Sigmoid colon (tissue), 7 donors: ENCODE measurements around the gene MAVS. TPM values are rescaled to one million over a fixed set of nuclear protein-coding genes. Genes with fewer than 3 reads are reported as not detected.

Source experiments
- DNase-seq: peaks from one replicate; pipeline ENCODE4 v3.0.0-alpha.2; 2019
- H3K27ac ChIP-seq, 4 donors: fragments of 200-600 bp; sonication (generic); one replicate each; pipeline ENCODE4 v1.5.1; 2016 to 2019; ENCODE audit warnings: mild to moderate bottlenecking in 1 of 4
- H3K27me3 ChIP-seq, 3 donors: fragments of 200-600 bp; sonication (generic); one replicate each; pipeline ENCODE4 v1.5.1; 2019; ENCODE audit warnings: mild to moderate bottlenecking in 1 of 3
- H3K36me3 ChIP-seq, 4 donors: fragments of 200-600 bp; sonication (generic); one replicate each; pipeline ENCODE4 v1.5.1; 2016 to 2019
- H3K4me1 ChIP-seq, 4 donors: fragments of 200-600 bp; sonication (generic); one replicate each; pipeline ENCODE4 v1.5.1; 2017 to 2019
- H3K4me3 ChIP-seq, 4 donors: fragments of 200-600 bp; sonication (generic); one replicate each; pipeline ENCODE4 v1.5.1; 2017 to 2019; ENCODE audit warnings: mild to moderate bottlenecking in 2 of 4, moderate library complexity in 1 of 4
- H3K9me3 ChIP-seq, 4 donors: fragments of 200-600 bp in 3 of 4; sonication (generic) in 3 of 4; one replicate each; pipeline versions ENCODE4 v1.5.1 to v1.6.1; 2013 to 2019
- EP300 ChIP-seq, 4 donors: sonication (generic); formaldehyde crosslinking; IDR thresholded peaks; one replicate each; pipeline ENCODE4 v1.6.1; 2017; ENCODE audit warnings: antibody characterized with exemption in 4 of 4
- POLR2A ChIP-seq, 2 donors: fragments of 450-650 bp; IDR thresholded peaks; one replicate each; pipeline ENCODE4 v1.6.1; 2016; ENCODE audit warnings: antibody characterized with exemption in 2 of 2, mild to moderate bottlenecking in 2 of 2, moderate library complexity in 2 of 2
- POLR2AphosphoS5 ChIP-seq, 4 donors: sonication (generic); formaldehyde crosslinking; IDR thresholded peaks; one replicate each; pipeline ENCODE4 v1.6.1; 2017; ENCODE audit warnings: antibody characterized with exemption in 4 of 4
- WGBS, 2 donors: extraction: QIAGEN DNeasy Blood & Tissue Kit; methylation state at CpG; one replicate each; pipeline ENCODE4 v1.1.7; 2013; 5-methylcytosine and 5-hydroxymethylcytosine counted together
- intact Hi-C: fragments of 100-400 bp; cut with DNase I; formaldehyde crosslinking; loops from one replicate; pipeline ENCODE4 v1.15.1; 2023
- polyA plus RNA-seq, 3 donors: library from polyadenylated mRNA; stranded (reverse); fragments of 200-250 nt; gene quantifications; one replicate each; pipeline ENCODE4 v1.2.3, GENCODE V29; 2013
- total RNA-seq, 4 donors: library from RNA; depleted of rRNA; stranded (reverse); fragments of >200 nt; gene quantifications; one replicate each; pipeline ENCODE4 v1.1.0, GENCODE V29; 2016
- TF ChIP-seq, protein P1 (sequence below), 4 experiments: fragments of 450-650 bp in 3 of 4; fragments of 200-600 bp in 1 of 4; IDR thresholded peaks; one replicate each; pipeline ENCODE4 v1.5.1; 2016 to 2019; ENCODE audit warnings: antibody characterized with exemption in 4 of 4, mild to moderate bottlenecking in 3 of 4, moderate library complexity in 2 of 4
- donor health status: healthy with polysubstance abuse.
- donor health status: Bipolar disorder and iron deficiency.
- donor health status: healthy.

Gene MAVS
- total and polyA plus RNA-seq, 7 donors, result 9.6 to 55.2 (median 18.0) TPM

DNA sequence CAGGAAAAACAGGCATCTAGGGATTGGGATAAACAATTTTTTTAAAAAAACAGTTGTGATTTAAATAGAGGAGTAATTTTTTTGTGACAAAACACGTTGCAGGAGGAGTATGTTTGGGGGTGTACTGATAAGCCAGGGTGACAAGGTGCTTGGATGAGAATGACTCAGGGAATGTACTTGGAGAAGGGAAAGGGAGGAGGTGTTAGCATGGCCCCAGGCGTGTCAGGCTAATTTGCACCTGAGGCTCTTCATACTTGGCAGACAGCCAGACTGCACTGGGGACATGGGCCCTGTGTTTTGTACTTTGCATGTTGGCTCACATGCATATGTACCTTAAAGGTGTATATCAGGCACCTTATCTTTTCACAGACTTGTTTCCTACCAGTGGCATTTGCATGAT, 65.3 kb downstream of the MAVS start:
- H3K4me3 ChIP-seq, result no peak overlapping the region
- H3K9me3 ChIP-seq, result no peaks in the 10 kb centered on the region
- H3K36me3 ChIP-seq, result peaks cover 13 to 88% (median 50%) of the 10 kb centered on the region in 4 donors
- TF ChIP-seq POLR2A (IDR thresholded peaks at IDR 0.05) (no peak), EP300 (IDR thresholded peaks at IDR 0.05) (no peak)
- TF ChIP-seq, protein P1, sequence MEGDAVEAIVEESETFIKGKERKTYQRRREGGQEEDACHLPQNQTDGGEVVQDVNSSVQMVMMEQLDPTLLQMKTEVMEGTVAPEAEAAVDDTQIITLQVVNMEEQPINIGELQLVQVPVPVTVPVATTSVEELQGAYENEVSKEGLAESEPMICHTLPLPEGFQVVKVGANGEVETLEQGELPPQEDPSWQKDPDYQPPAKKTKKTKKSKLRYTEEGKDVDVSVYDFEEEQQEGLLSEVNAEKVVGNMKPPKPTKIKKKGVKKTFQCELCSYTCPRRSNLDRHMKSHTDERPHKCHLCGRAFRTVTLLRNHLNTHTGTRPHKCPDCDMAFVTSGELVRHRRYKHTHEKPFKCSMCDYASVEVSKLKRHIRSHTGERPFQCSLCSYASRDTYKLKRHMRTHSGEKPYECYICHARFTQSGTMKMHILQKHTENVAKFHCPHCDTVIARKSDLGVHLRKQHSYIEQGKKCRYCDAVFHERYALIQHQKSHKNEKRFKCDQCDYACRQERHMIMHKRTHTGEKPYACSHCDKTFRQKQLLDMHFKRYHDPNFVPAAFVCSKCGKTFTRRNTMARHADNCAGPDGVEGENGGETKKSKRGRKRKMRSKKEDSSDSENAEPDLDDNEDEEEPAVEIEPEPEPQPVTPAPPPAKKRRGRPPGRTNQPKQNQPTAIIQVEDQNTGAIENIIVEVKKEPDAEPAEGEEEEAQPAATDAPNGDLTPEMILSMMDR (IDR thresholded peaks at IDR 0.05), result no peak
- 15 to 61% methylated on average over 2 of the region's 2 CpGs for WGBS, 2 donors
- DNase-seq, result no peak
- intact Hi-C loops, result no loop called here
- H3K27me3 ChIP-seq, result no peaks in the 10 kb centered on the region
- peaks cover 0 to 9% (median 6%) of the 10 kb centered on the region in 4 donors for H3K4me1 ChIP-seq
- no peak overlapping the region for H3K27ac ChIP-seq

DNA sequence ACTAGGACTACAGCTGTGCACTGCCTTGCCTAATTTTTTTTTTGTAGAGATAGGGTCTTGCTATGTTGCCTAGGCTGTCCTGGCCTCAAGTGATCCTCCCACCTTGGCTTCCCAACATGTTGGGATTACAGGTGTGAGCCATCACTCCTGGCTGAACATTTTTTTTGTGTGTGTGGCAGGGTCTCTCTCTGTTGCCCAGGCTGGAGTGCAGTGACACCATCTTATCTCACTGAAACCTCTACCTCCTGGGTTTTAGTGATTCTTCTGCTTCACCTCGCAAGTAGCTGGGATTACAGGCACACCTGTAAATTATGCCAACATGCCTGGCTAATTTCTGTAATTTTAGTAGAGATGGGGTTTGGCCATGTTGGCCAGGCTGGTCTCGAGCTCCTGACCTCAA, 67.8 kb downstream of the MAVS start:
- peaks cover 0 to 13% (median 4%) of the 10 kb centered on the region in 4 donors for H3K4me1 ChIP-seq
- DNase-seq, result no peak
- H3K4me3 ChIP-seq, result no peak overlapping the region
- H3K36me3 ChIP-seq, result peaks cover 4 to 93% (median 40%) of the 10 kb centered on the region in 4 donors
- H3K27ac ChIP-seq, result no peak overlapping the region
- TF ChIP-seq EP300 (IDR thresholded peaks at IDR 0.05), result no peak
- no peak for TF ChIP-seq POLR2AphosphoS5 (IDR thresholded peaks at IDR 0.05)
- no peak for TF ChIP-seq POLR2A (IDR thresholded peaks at IDR 0.05)
- intact Hi-C loops, result no loop called here
- no peaks in the 10 kb centered on the region for H3K9me3 ChIP-seq
- WGBS, 2 donors, result 80 to 91% methylated on average over 2 of the region's 2 CpGs
- H3K27me3 ChIP-seq, result no peaks in the 10 kb centered on the region

DNA sequence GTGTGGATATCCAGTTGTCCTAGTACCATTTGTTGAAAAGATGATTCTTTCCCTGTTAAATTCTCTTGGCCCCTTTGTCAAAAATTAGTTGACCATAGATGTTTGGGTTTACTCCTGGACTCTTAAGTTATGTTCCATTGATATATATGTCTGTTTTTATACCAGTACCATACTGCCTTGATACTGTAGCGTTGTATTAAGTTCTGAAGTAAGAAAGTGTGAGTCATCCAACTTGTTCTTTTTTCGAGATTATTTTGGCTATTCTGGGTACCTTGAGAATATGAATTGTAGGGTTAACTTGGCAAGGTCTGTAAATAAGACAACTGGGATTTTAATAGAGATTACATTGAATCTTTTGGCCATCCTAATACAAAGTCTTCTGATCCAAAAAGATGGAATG, 69.1 kb downstream of the MAVS start:
- H3K36me3 ChIP-seq, result peaks cover 4 to 90% (median 31%) of the 10 kb centered on the region in 4 donors
- 82 to 86% methylated on average over 2 of the region's 2 CpGs for WGBS, 2 donors
- H3K9me3 ChIP-seq, result no peaks in the 10 kb centered on the region
- no peak overlapping the region for H3K4me3 ChIP-seq
- intact Hi-C loops, result no loop called here
- DNase-seq, result no peak
- no peaks in the 10 kb centered on the region for H3K27me3 ChIP-seq
- no peak overlapping the region for H3K27ac ChIP-seq
- peaks cover 0 to 13% (median 4%) of the 10 kb centered on the region in 4 donors for H3K4me1 ChIP-seq
- TF ChIP-seq POLR2A (IDR thresholded peaks at IDR 0.05), result no peak
- TF ChIP-seq, protein P1 (IDR thresholded peaks at IDR 0.05), result no peak
- TF ChIP-seq EP300 (IDR thresholded peaks at IDR 0.05), result no peak
- TF ChIP-seq POLR2AphosphoS5 (IDR thresholded peaks at IDR 0.05), result no peak

DNA sequence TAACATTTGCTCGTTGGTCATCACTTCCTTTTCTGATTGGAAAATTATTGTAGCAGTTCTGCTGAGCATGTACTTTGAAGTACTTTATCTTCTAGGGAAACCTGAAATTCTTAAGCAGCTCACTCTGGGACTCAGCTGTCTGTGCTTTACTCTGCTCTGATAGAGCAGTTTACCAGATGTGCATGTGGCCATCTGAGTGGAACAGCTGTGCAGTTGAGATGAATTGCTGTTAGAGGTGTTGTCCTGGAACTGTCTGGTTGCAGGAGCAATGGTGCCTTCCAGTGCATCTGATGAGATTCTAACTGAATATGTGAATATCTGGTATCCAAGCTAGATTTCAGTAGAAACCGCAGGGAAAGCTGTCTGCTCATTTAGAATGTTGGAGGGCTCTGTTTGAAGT, 69.7 kb downstream of the MAVS start:
- Histone ChIP-seq H3K9me3 (no peaks in the 10 kb centered on the region), H3K36me3 (peaks cover 4 to 87% (median 26%) of the 10 kb centered on the region in 4 donors), H3K27me3 (no peaks in the 10 kb centered on the region), H3K4me1 (peaks cover 0 to 13% (median 4%) of the 10 kb centered on the region in 4 donors), H3K4me3 (no peak overlapping the region), H3K27ac (no peak overlapping the region)
- no peak for DNase-seq
- intact Hi-C loops, result no loop called here
- TF ChIP-seq, protein P1 (IDR thresholded peaks at IDR 0.05), result no peak
- TF ChIP-seq POLR2A (IDR thresholded peaks at IDR 0.05), result no peak
- TF ChIP-seq POLR2AphosphoS5 (IDR thresholded peaks at IDR 0.05), result no peak
- 66% methylated on average over 2 of the region's 2 CpGs for WGBS, 2 donors

DNA sequence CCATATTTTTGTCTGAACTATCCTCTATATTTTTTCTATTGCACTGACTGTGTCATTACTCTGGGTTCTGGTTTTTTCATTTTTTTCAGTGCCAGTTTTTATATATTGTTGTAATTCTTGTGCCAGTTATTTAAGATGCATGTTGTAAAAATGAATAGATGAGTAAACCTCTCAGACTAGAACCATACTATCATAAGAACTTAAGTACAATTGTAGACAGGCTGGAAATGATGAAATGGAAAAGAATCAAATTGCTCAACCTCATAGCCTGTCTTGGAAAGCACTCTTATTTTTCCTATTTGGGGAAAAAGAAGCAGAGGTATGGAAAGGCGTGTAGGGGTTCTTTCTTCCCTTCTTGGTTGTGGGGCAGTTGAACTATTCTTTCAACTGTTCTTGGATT, 72.7 kb downstream of the MAVS start:
- no peak overlapping the region for H3K27ac ChIP-seq
- H3K4me1 ChIP-seq, result peaks cover 0 to 21% (median 8%) of the 10 kb centered on the region in 4 donors
- H3K9me3 ChIP-seq, result no peaks in the 10 kb centered on the region
- H3K36me3 ChIP-seq, result peaks cover 4 to 78% (median 24%) of the 10 kb centered on the region in 4 donors
- no peaks in the 10 kb centered on the region for H3K27me3 ChIP-seq
- intact Hi-C loops, result no loop called here
- no peak for DNase-seq
- TF ChIP-seq, protein P1 (IDR thresholded peaks at IDR 0.05), result no peak
- TF ChIP-seq POLR2AphosphoS5 (IDR thresholded peaks at IDR 0.05), result no peak
- no peak for TF ChIP-seq POLR2A (IDR thresholded peaks at IDR 0.05)
- TF ChIP-seq EP300 (IDR thresholded peaks at IDR 0.05), result no peak
- 91 to 97% methylated on average over 1 of the region's 1 CpG for WGBS, 2 donors
- no peak overlapping the region for H3K4me3 ChIP-seq
